Natural killer cell (primary cell): Measurements from ENCODE around the gene LPIN1. TPM values are rescaled to one million over a fixed set of nuclear protein-coding genes. Genes with fewer than 3 reads are reported as not detected.
A peak's percentile ranks its signal among the peaks of the same experiment; 100 is the strongest.

Source experiments
- ATAC-seq, 3 donors: fragments of 150-1000 bp in 2 of 3; fragments of 200-7000 bp in 1 of 3; cut with Tn5 transposase; 1 replicate in 1 of 3; 2 replicates in 2 of 3; pipeline ENCODE4 v1.10.0; 2021; ENCODE audit warnings: mild to moderate bottlenecking in 2 of 3, moderate library complexity in 2 of 3
- DNase-seq, 2 donors: peaks; one replicate each; pipeline versions ENCODE4 v3.0.0 to v3.0.0-alpha.2; 2013 to 2021; ENCODE audit warnings: mixed read lengths in 1 of 2
- H3K27ac ChIP-seq: one replicate; pipeline ENCODE4 v1.5.1; 2013; ENCODE audit warnings: mild to moderate bottlenecking, low read length
- H3K27me3 ChIP-seq: one replicate; pipeline ENCODE4 v1.6.1; 2013; ENCODE audit warnings: low read length; ENCODE audit not compliant: control insufficient read depth, insufficient read depth
- H3K36me3 ChIP-seq: one replicate; pipeline ENCODE4 v1.6.1; 2013; ENCODE audit warnings: low read length; ENCODE audit not compliant: control insufficient read depth, insufficient read depth
- H3K4me1 ChIP-seq: one replicate; pipeline ENCODE4 v1.6.1; 2013; ENCODE audit warnings: low read length; ENCODE audit not compliant: control insufficient read depth, insufficient read depth
- H3K4me3 ChIP-seq: one replicate; pipeline ENCODE4 v1.5.1; 2013; ENCODE audit warnings: low read length
- H3K9me3 ChIP-seq: one replicate; pipeline ENCODE4 v1.6.1; 2013; ENCODE audit warnings: low read length; ENCODE audit not compliant: control insufficient read depth, insufficient read depth
- H3K27ac Mint-ChIP-seq, 2 donors: one replicate each; pipeline ENCODE4 v1.8.0; 2022; ENCODE audit warnings: mild to moderate bottlenecking in 2 of 2, mixed read lengths in 2 of 2, moderate library complexity in 1 of 2
- H3K27me3 Mint-ChIP-seq, 2 donors: one replicate each; pipeline ENCODE4 v1.8.0; 2022; ENCODE audit warnings: low read depth in 2 of 2, mixed read lengths in 2 of 2
- H3K36me3 Mint-ChIP-seq: one replicate; pipeline ENCODE4 v1.8.0; 2022; ENCODE audit warnings: mixed read lengths
- H3K4me1 Mint-ChIP-seq, 2 donors: one replicate each; pipeline ENCODE4 v1.8.0; 2022; ENCODE audit warnings: mixed read lengths in 2 of 2
- H3K4me3 Mint-ChIP-seq: one replicate; pipeline ENCODE4 v1.8.0; 2022; ENCODE audit warnings: mild to moderate bottlenecking, moderate library complexity, mixed read lengths
- H3K9me3 Mint-ChIP-seq, 2 donors: one replicate each; pipeline ENCODE4 v1.8.0; 2022; ENCODE audit warnings: mixed read lengths in 2 of 2
- WGBS: methylation state at CpG from one replicate; pipeline ENCODE4 v1.1.7; 2013; ENCODE audit warnings: missing lambda C conversion rate; ENCODE audit not compliant: insufficient coverage; 5-methylcytosine and 5-hydroxymethylcytosine counted together
- intact Hi-C: fragments of 100-400 bp; cut with micrococcal nuclease; formaldehyde crosslinking; loops from one replicate; pipeline ENCODE4 v1.14.2; 2022
- total RNA-seq, 4 donors: library from RNA; stranded (reverse); fragments of 120-200 nt in 1 of 4; gene quantifications; one replicate each; pipeline versions ENCODE4 v1.2.3 to v1.2.4, GENCODE V29; 2013 to 2022
- TF ChIP-seq, protein P1 (sequence below): fragments of 200-600 bp; IDR thresholded peaks from one replicate; pipeline ENCODE4 v1.8.0; 2022; ENCODE audit warnings: antibody characterized with exemption

LPIN1 gene
- total RNA-seq, 3 donors from 2014 or later (not counting 1 experiment from before 2014, with no cell fraction given) = 95.0 to 122 (median 118) TPM

DNA sequence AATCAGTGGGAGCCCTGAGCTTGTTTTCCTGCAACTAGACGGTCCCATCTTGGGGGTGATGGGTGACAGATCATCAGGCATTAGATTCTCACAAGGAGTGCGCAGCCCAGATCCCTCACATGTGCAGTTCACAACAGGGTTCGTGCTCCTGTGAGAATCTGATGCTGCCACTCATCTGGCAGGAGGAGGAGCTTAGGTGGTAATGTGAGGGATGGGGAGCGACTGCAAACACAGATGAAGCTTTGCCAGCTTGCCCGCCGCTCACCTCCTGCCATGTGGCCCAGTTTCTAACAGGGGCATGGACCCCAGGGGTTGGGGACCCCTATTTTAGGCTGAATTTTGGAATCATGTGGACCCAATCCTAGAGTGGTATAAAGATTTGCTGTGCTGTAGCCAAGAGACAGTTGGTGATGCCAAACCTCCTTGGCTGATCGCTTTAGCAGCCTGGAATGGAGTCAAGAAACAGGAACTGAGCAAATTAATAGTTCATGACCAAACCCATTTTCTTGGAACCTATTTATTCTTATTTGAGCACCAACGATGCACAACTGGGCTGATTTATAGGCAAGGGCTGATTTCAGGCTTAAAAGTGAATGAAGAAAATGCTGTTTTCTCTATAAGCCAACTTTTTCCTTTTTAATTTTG is 25.7 kb downstream of the LPIN1 start:
- H3K27ac Mint-ChIP-seq = no peak overlapping the region
- H3K36me3 ChIP-seq = peaks cover 61% of the 10 kb centered on the region

DNA sequence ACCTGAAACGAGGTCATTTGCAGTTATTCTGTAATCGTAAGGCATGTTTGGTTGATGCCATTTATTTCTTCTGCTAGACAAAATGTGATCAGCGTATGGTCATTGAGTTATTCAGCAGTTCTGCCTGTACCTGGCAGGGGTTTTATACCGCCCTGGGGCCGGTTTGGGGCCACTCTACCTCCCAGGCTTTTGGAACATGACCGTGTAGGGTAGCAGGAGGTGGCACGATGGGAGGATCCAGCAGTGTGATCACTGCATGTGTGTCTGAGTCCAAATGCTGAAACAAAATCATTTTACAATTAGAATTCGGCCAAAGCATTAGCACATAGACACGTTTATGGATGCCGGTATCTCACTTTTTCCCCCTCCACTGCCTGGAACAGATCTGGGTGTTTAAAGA is 26.7 kb downstream of the LPIN1 start:
- H3K36me3 ChIP-seq = peaks cover 53% of the 10 kb centered on the region
- H3K4me3 ChIP-seq = no peak overlapping the region
- Mint-ChIP-seq H3K9me3 (no peaks in the 10 kb centered on the region), H3K27me3 (no peaks in the 10 kb centered on the region), H3K27ac (peak overlapping the region; percentile 90 to 92), H3K4me3 (no peak overlapping the region), H3K4me1 (peaks cover 32 to 34% of the 10 kb centered on the region in 2 donors), H3K36me3 (peaks cover 17% of the 10 kb centered on the region)
- TF ChIP-seq, protein P1, sequence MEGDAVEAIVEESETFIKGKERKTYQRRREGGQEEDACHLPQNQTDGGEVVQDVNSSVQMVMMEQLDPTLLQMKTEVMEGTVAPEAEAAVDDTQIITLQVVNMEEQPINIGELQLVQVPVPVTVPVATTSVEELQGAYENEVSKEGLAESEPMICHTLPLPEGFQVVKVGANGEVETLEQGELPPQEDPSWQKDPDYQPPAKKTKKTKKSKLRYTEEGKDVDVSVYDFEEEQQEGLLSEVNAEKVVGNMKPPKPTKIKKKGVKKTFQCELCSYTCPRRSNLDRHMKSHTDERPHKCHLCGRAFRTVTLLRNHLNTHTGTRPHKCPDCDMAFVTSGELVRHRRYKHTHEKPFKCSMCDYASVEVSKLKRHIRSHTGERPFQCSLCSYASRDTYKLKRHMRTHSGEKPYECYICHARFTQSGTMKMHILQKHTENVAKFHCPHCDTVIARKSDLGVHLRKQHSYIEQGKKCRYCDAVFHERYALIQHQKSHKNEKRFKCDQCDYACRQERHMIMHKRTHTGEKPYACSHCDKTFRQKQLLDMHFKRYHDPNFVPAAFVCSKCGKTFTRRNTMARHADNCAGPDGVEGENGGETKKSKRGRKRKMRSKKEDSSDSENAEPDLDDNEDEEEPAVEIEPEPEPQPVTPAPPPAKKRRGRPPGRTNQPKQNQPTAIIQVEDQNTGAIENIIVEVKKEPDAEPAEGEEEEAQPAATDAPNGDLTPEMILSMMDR = no peak
- ATAC-seq (no peak), DNase-seq (no peak)
- no peaks in the 10 kb centered on the region for H3K27me3 ChIP-seq
- H3K4me1 ChIP-seq = peaks cover 21% of the 10 kb centered on the region
- no peaks in the 10 kb centered on the region for H3K9me3 ChIP-seq
- no peak overlapping the region for H3K27ac ChIP-seq
- intact Hi-C loops = no loop called here
- whole genome bisulfite sequencing = 83% methylated on average over 10 of the region's 10 CpGs

More for the DNA sequence above, 25.7 kb downstream of the LPIN1 start:
- Histone ChIP-seq H3K4me1 (peaks cover 11% of the 10 kb centered on the region), H3K27ac (no peak overlapping the region), H3K27me3 (no peaks in the 10 kb centered on the region), H3K9me3 (no peaks in the 10 kb centered on the region), H3K4me3 (no peak overlapping the region)
- DNase-seq = no peak
- no peak overlapping the region for H3K4me3 Mint-ChIP-seq
- H3K4me1 Mint-ChIP-seq = peaks cover 22 to 24% of the 10 kb centered on the region in 2 donors
- H3K36me3 Mint-ChIP-seq = peaks cover 25% of the 10 kb centered on the region
- no peaks in the 10 kb centered on the region for H3K27me3 Mint-ChIP-seq
- 92% methylated on average over 8 of the region's 8 CpGs for WGBS
- TF ChIP-seq, protein P1 = no peak
- no peak for ATAC-seq
- intact Hi-C loops = no loop called here
- no peaks in the 10 kb centered on the region for H3K9me3 Mint-ChIP-seq

DNA sequence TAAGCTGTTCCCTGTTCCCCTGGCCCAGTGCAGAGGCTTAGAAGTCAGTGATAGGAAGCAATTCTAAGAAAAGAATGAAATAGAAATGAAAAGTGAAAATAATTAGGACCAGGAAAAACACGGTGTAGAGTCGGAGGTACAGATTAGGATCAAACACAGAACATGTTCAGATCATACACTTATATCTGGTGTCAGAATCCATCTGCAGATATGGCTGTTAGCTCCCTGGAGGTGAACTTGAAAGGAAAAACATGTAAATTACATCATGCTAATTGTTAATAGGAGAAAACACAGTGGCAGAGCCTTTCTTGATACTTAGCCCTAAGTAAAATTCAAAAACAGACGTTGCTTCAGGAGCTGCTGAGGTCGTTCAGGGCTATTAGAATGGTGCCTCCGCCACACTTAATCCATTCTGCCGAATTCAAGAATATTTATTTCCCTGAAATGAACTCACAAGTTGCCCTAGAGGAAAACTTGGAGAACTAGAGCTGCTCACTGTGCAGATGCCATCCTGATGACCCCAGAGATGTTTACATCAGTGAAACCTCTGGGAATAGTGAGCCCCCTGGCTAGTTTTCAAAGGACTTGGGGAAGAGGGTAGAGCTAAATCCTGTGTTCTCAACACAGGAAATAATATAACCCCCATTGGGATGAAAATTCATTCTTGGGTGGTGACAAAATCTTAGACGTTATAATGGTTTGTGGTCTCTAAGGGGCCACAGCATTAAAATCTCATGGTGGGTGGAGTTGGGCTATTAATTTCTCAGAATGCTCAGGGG is 27.5 kb downstream of the LPIN1 start:
- peaks cover 27% of the 10 kb centered on the region for H3K4me1 ChIP-seq
- H3K27ac ChIP-seq = no peak overlapping the region
- Mint-ChIP-seq H3K27ac (peak overlapping the region; percentile 90 to 92), H3K9me3 (no peaks in the 10 kb centered on the region), H3K36me3 (peaks cover 13% of the 10 kb centered on the region), H3K4me1 (peaks cover 40 to 42% of the 10 kb centered on the region in 2 donors), H3K27me3 (no peaks in the 10 kb centered on the region), H3K4me3 (no peak overlapping the region)
- intact Hi-C loops = no loop called here
- H3K27me3 ChIP-seq = no peaks in the 10 kb centered on the region
- no peak for DNase-seq
- TF ChIP-seq, protein P1 = no peak
- H3K36me3 ChIP-seq = peaks cover 48% of the 10 kb centered on the region
- WGBS = 84% methylated on average over 7 of the region's 7 CpGs
- H3K4me3 ChIP-seq = no peak overlapping the region
- H3K9me3 ChIP-seq = no peaks in the 10 kb centered on the region
- no peak for ATAC-seq
